Measurements from ENCODE around the gene SGO1. TPM values are rescaled to one million over a fixed set of nuclear protein-coding genes. Genes with fewer than 3 reads are reported as not detected.
"Not testable (repeated sequence)": the region's sequence is repeated elsewhere in the genome, so short reads cannot be mapped to it uniquely, and the experiment has no call there.

The SGO1 gene
- total RNA-seq (1 to 10 TPM; 4.6 to 5.5 TPM), polyA plus RNA-seq (ENCODE audit: insufficient read length in 2 of 2) (1 to 10 TPM; 4.0 to 4.9 TPM)
- long read RNA-seq, donor 1, result 0 reads
- long read RNA-seq, donor 2, partial matches to known transcripts, result 5 of 5 reads
- long read RNA-seq, donor 2, other reads (novel, unspliced or antisense), result 0 of 5 reads
- long read RNA-seq, donor 3, result 0 reads
- long read RNA-seq, donor 4, result 0 reads

DNA sequence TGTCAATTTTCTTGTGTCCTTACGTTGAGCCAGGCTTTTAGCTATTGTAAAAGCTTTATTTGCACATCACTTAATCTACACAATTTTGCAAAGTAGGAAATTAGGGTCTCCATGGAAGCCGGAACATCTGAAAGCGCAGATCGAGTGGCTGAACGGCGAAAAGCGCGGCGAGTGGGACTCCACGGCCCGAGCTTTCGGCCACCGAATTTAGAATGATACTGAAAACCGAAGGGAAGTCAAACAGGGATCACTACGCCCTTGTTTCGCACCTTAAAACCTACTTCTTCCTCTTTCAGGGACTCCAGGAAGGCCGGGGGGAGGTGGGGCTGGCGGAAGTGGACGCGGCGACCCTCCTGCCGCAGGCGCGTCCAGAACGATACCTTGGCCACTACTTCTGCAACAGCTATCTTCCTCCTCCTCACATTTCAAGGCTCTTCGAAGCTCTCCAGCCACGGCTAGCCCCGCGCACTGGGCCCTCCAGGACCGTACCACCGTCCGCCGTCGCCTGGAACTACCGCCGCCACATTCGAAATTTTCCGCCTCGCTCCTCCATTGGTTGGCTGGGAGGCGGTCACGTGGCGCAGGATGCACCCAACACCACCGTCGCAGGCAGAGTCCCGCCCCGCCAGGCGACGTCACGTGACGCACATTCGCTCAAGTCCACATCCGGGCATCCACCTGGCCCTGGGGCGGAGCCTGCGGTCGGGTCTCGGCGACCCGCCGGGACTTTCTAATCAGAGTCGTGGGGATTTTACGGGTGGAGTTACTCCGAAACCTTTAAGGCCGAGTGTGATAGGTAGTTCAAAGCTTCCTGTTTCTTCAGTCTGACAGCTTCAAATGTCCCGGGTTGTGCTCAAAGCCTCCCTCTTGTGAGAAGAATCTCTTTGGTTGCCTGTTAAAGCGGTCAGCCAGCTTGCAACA is at the start of gene SGO1:
SGO1 (minus strand) TSS at position 528 of the 921 bp plus-strand sequence. CDS start 2,179 bp downstream, outside the sequence.
- Histone ChIP-seq H3K36me3 (ENCODE audit: control insufficient read depth, insufficient read depth, low read length) (no peaks in the 10 kb centered on the region), H3K27ac (ENCODE audit: low read depth, low read length) (peak within 1 kb of the TSS; percentile 97), H3K27me3 (ENCODE audit: control insufficient read depth, insufficient read depth, low read length) (no peaks in the 10 kb centered on the region), H3K9me3 (ENCODE audit: control insufficient read depth, insufficient read depth, low read length) (no peaks in the 10 kb centered on the region), H3K4me1 (ENCODE audit: control insufficient read depth, insufficient read depth, low read length) (peaks cover 7% of the 10 kb centered on the region), H3K4me3 (ENCODE audit: low read depth, low read length) (peak within 1 kb of the TSS; percentile 88)
- under 1% methylated on average over 61 of the region's 65 CpGs for WGBS (ENCODE audit: insufficient coverage)
- peak; percentile 97 to 99 (median 98) for DNase-seq (ENCODE audit: low read depth in 4 of 6, low spot score in 6 of 6)

DNA sequence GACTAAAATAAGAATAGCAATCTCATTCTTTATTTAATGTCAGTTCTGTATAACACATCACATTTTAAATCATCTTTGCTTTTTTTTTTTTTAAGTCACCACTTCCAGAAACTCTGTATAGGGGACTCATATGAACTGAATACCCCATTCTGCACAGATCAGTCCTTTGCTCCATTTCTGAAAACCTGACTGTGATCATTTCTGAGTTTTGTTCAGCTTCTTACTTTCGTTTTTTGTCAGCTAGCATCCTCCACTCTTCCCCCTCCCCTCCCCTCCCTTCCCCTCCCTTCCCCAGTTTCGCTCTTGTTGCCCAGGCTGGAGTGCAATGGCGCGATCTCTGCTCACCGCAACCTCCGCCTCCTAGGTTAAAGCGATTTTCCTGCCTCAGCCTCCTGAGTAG is 49.8 kb upstream of the SGO1 start:
- H3K27me3 ChIP-seq (ENCODE audit: control insufficient read depth, insufficient read depth, low read length), result no peaks in the 10 kb centered on the region
- H3K4me1 ChIP-seq (ENCODE audit: control insufficient read depth, insufficient read depth, low read length), result no peaks in the 10 kb centered on the region
- no peaks in the 10 kb centered on the region for H3K9me3 ChIP-seq (ENCODE audit: control insufficient read depth, insufficient read depth, low read length)
- no peak overlapping the region for H3K4me3 ChIP-seq (ENCODE audit: low read depth, low read length)
- DNase-seq (ENCODE audit: low read depth in 4 of 6, low spot score in 6 of 6), result no peak
- WGBS (ENCODE audit: insufficient coverage), result 95% methylated on average over 4 of the region's 7 CpGs
- H3K27ac ChIP-seq (ENCODE audit: low read depth, low read length), result no peak overlapping the region
- no peaks in the 10 kb centered on the region for H3K36me3 ChIP-seq (ENCODE audit: control insufficient read depth, insufficient read depth, low read length)

GRCh38 chr3:20232906-20233780 is 47.1 kb upstream of the SGO1 start:
- no peaks in the 10 kb centered on the region for H3K36me3 ChIP-seq (ENCODE audit: control insufficient read depth, insufficient read depth, low read length)
- H3K4me1 ChIP-seq (ENCODE audit: control insufficient read depth, insufficient read depth, low read length), result no peaks in the 10 kb centered on the region
- no peaks in the 10 kb centered on the region for H3K27me3 ChIP-seq (ENCODE audit: control insufficient read depth, insufficient read depth, low read length)
- H3K27ac ChIP-seq (ENCODE audit: low read depth, low read length), result no peak overlapping the region
- no peaks in the 10 kb centered on the region for H3K9me3 ChIP-seq (ENCODE audit: control insufficient read depth, insufficient read depth, low read length)
- no peak overlapping the region for H3K4me3 ChIP-seq (ENCODE audit: low read depth, low read length)
- no peak for DNase-seq (ENCODE audit: low read depth in 4 of 6, low spot score in 6 of 6)
- WGBS (ENCODE audit: insufficient coverage), result no CpG with 5 or more reads among the region's 2 CpGs

GRCh38 chr3:20230954-20231353 is 44.9 kb upstream of the SGO1 start:
- Histone ChIP-seq H3K36me3 (ENCODE audit: control insufficient read depth, insufficient read depth, low read length) (no peaks in the 10 kb centered on the region), H3K27ac (ENCODE audit: low read depth, low read length) (no peak overlapping the region), H3K27me3 (ENCODE audit: control insufficient read depth, insufficient read depth, low read length) (no peaks in the 10 kb centered on the region), H3K4me1 (ENCODE audit: control insufficient read depth, insufficient read depth, low read length) (no peaks in the 10 kb centered on the region), H3K4me3 (ENCODE audit: low read depth, low read length) (no peak overlapping the region), H3K9me3 (ENCODE audit: control insufficient read depth, insufficient read depth, low read length) (no peaks in the 10 kb centered on the region)
- no CpG with 5 or more reads among the region's 1 CpG for WGBS (ENCODE audit: insufficient coverage)
- DNase-seq (ENCODE audit: low read depth in 4 of 6, low spot score in 6 of 6), result no peak

GRCh38 chr3:20225769-20226168 is 39.8 kb upstream of the SGO1 start:
- Histone ChIP-seq H3K9me3 (ENCODE audit: control insufficient read depth, insufficient read depth, low read length) (no peaks in the 10 kb centered on the region), H3K27me3 (ENCODE audit: control insufficient read depth, insufficient read depth, low read length) (no peaks in the 10 kb centered on the region), H3K4me3 (ENCODE audit: low read depth, low read length) (no peak overlapping the region), H3K27ac (ENCODE audit: low read depth, low read length) (no peak overlapping the region), H3K4me1 (ENCODE audit: control insufficient read depth, insufficient read depth, low read length) (no peaks in the 10 kb centered on the region), H3K36me3 (ENCODE audit: control insufficient read depth, insufficient read depth, low read length) (no peaks in the 10 kb centered on the region)
- peak; percentile 17 to 94 (median 32) for DNase-seq (ENCODE audit: low read depth in 4 of 6, low spot score in 6 of 6)
- 0% methylated on average over 1 of the region's 2 CpGs for WGBS (ENCODE audit: insufficient coverage)

GRCh38 chr3:20222274-20222673 is 36.3 kb upstream of the SGO1 start:
- H3K9me3 ChIP-seq (ENCODE audit: control insufficient read depth, insufficient read depth, low read length), result no peaks in the 10 kb centered on the region
- H3K4me1 ChIP-seq (ENCODE audit: control insufficient read depth, insufficient read depth, low read length), result no peaks in the 10 kb centered on the region
- no CpG with 5 or more reads among the region's 2 CpGs for WGBS (ENCODE audit: insufficient coverage)
- H3K27me3 ChIP-seq (ENCODE audit: control insufficient read depth, insufficient read depth, low read length), result no peaks in the 10 kb centered on the region
- no peak overlapping the region for H3K27ac ChIP-seq (ENCODE audit: low read depth, low read length)
- H3K36me3 ChIP-seq (ENCODE audit: control insufficient read depth, insufficient read depth, low read length), result no peaks in the 10 kb centered on the region
- H3K4me3 ChIP-seq (ENCODE audit: low read depth, low read length), result no peak overlapping the region
- DNase-seq (ENCODE audit: low read depth in 4 of 6, low spot score in 6 of 6), result peak in 1 of 6 donors; percentile 60

- no peaks in the 10 kb centered on the region for H3K27me3 ChIP-seq (ENCODE audit: control insufficient read depth, insufficient read depth, low read length)
- no peak overlapping the region for H3K27ac ChIP-seq (ENCODE audit: low read depth, low read length)
- DNase-seq (ENCODE audit: low read depth in 4 of 6, low spot score in 6 of 6), result no peak
- no peaks in the 10 kb centered on the region for H3K4me1 ChIP-seq (ENCODE audit: control insufficient read depth, insufficient read depth, low read length)
- 61% methylated on average over 3 of the region's 3 CpGs for WGBS (ENCODE audit: insufficient coverage)
- H3K9me3 ChIP-seq (ENCODE audit: control insufficient read depth, insufficient read depth, low read length), result no peaks in the 10 kb centered on the region
- no peaks in the 10 kb centered on the region for H3K36me3 ChIP-seq (ENCODE audit: control insufficient read depth, insufficient read depth, low read length)
- H3K4me3 ChIP-seq (ENCODE audit: low read depth, low read length), result no peak overlapping the region
These were observed 32.2 kb upstream of the SGO1 start for GRCh38 chr3:20218215-20218614.

DNA sequence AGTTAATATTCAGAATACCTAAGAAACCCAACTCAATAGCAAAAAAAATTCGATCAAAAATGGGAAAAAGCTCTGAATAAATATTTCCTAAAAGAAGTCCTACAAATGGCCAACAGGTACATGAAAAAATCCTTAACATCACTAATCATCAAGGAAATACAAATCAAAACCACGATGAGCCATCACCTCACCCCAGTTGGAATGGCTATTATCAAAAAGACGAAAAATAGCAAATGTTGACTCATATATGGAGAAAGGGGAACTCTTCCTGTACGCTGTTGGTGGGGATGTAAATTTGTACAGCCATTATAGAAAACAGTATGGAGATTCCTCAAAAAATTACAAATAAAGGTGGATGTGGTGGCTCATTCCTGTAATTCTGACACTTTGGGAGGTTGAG is 29.6 kb upstream of the SGO1 start:
- Histone ChIP-seq H3K4me3 (ENCODE audit: low read depth, low read length) (no peak overlapping the region), H3K4me1 (ENCODE audit: control insufficient read depth, insufficient read depth, low read length) (no peaks in the 10 kb centered on the region), H3K27ac (ENCODE audit: low read depth, low read length) (no peak overlapping the region), H3K9me3 (ENCODE audit: control insufficient read depth, insufficient read depth, low read length) (no peaks in the 10 kb centered on the region), H3K36me3 (ENCODE audit: control insufficient read depth, insufficient read depth, low read length) (no peaks in the 10 kb centered on the region), H3K27me3 (ENCODE audit: control insufficient read depth, insufficient read depth, low read length) (no peaks in the 10 kb centered on the region)
- WGBS (ENCODE audit: insufficient coverage), result 100% methylated on average over 1 of the region's 4 CpGs
- no peak for DNase-seq (ENCODE audit: low read depth in 4 of 6, low spot score in 6 of 6)

GRCh38 chr3:20213491-20213890 is 27.5 kb upstream of the SGO1 start:
- WGBS (ENCODE audit: insufficient coverage), result 71% methylated on average over 1 of the region's 1 CpG

More at GRCh38 chr3:20213491-20213890, 27.5 kb upstream of the SGO1 start:
- not testable (repeated sequence) for H3K36me3 ChIP-seq (ENCODE audit: control insufficient read depth, insufficient read depth, low read length); H3K9me3 ChIP-seq (ENCODE audit: control insufficient read depth, insufficient read depth, low read length); H3K4me1 ChIP-seq (ENCODE audit: control insufficient read depth, insufficient read depth, low read length); H3K27ac ChIP-seq (ENCODE audit: low read depth, low read length); H3K27me3 ChIP-seq (ENCODE audit: control insufficient read depth, insufficient read depth, low read length); H3K4me3 ChIP-seq (ENCODE audit: low read depth, low read length); DNase-seq (ENCODE audit: low read depth in 4 of 6, low spot score in 6 of 6)
